ENCODE measurements around the gene EYS.
"Not testable (repeated sequence)": the region's sequence is repeated elsewhere in the genome, so short reads cannot be mapped to it uniquely, and the experiment has no call there.

EYS gene

GRCh38 chr6:63738190-63738589, 1968.8 kb downstream of the EYS start:
- DNase-seq (ENCODE audit: low read depth): not testable (repeated sequence)

DNA sequence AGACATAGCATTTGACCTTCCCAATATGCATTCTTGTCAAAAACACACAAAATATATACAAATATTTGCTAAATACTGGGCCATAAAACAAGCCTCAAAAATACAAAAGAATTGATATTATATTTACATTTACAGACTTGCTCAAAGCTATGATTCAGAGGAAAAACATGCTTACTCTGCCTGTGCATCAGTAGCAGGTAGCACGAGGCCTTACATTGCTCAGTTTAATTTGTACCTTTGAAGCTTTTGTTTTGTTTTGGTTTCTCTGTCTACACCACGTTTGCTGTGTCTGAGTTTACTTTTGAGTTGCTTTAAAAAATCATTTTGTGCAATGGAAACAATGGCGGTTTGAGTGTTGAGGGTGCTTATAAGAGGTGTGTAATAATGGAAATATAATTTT, 1972.1 kb downstream of the EYS start:
- no peak for DNase-seq (ENCODE audit: low read depth)

- DNase-seq (ENCODE audit: low read depth): no peak
Observed at GRCh38 chr6:63732336-63732735, 1974.7 kb downstream of the EYS start.

DNA sequence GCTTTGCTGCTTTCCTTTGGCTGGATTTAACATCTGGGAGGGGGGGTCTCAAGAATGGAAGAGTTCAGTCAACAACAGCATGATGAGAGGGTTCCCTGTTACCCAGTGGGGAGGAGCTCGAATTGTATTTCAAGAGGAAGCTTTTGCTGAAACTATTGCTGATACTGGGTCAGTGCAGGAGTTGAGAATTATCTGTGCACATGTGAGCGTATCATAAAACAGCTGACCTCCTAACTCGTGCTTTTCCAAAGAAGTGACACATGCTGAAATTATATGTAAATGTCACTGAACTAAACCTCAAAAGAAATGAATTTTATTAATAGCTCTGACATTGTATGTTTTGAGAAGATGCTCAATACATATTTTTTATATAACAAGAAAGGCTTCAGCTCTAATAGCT, 1975.1 kb downstream of the EYS start:
- DNase-seq (ENCODE audit: low read depth): no peak

- no peak for DNase-seq (ENCODE audit: low read depth)
Observed at GRCh38 chr6:63730311-63730710, 1976.7 kb downstream of the EYS start.

GRCh38 chr6:63724721-63725120, 1982.3 kb downstream of the EYS start:
- DNase-seq (ENCODE audit: low read depth): no peak

DNA sequence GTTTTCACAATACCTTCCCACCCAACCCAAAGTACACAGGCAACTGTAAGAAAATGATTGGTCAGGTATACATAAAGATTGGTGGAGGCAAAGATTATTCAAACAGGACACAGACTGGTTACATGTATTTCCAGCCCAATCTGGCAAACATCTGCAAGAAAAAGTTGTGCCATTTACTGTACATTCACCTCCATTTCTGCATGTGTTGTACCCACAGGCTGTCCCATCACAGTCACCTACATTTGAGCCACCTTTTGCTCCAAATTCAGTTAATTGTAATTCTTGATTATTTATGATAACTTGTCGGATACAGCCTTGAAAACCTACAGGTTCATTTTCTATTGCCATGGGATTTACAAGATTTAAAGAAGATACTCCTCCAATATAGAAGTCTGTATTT, 1985.8 kb downstream of the EYS start:
- no peak for DNase-seq (ENCODE audit: low read depth)

DNA sequence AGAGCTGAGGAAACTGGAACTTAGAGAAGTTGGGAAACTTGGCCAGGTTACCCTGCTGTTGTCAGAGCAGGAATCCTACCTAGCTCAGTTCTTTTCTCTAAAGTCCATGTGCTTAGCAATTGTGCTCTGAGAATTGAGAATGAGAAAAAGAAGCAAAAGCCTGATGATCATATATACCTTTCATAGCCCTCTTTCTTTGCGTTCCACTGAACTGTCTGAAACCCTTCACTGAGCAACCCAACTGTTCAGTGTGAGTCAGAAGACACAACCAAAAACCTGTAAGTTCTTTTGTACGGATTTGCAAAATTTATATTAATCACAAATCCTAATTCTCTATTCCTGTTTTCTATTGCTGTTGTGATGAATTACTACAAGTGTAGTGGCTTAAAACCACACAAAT, 1990.9 kb downstream of the EYS start:
- DNase-seq (ENCODE audit: low read depth): no peak

- DNase-seq (ENCODE audit: low read depth): no peak
Observed at GRCh38 chr6:63714091-63714490, 1992.9 kb downstream of the EYS start.

DNA sequence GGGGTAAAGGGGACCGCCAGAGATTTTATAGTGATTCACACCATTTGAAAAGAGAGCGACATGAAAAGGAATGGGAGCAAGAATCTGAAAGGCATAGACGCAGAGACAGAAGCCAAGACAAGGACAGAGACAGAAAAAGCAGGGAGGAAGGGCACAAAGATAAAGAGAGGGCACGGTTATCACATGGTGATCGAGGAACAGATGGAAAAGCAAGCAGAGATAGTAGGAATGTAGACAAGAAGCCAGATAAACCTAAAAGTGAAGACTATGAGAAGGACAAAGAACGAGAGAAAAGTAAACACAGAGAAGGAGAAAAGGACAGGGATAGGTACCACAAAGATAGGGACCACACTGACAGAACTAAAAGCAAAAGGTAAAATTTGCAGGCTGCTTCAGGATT, 1993.7 kb downstream of the EYS start:
- no peak for DNase-seq (ENCODE audit: low read depth)

DNA sequence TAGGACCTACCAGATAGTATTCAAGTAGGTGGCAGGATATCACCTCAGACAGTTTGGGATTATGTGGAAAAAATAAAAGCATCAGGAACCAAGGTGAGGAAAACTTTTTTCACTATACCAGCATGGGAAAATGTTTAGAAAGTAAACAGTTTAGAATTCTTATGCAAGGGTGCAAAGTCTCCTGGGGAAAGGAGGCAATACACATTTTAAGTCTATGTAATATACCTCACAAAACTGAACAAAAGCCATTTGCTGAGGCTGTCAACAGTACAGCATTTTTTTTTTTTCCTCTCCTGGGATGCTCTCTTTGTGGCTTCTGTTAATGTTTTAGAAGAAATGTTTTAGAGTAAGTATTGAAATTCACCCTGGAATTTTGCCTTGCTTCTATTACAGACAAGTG, 1997.9 kb downstream of the EYS start:
- no peak for DNase-seq (ENCODE audit: low read depth)

DNA sequence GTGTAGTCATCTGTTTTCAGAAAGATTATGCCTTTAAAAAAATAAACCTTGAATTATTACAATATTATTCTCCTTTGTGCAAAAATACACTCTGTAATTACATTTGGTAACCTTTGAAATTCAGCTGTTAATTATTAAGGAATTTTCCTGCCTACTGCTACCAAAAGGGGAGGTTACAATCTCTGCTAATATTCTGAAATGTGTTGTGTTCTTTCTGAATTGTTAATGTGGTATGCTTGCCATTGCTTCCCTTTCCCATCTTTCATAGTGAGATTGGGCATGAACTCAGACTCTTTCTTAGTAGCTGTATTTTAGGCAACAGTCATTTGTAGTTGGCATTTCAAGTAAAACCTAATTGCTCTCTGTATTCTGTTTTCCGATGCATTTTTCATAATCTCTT, 1998.4 kb downstream of the EYS start:
- no peak for DNase-seq (ENCODE audit: low read depth)

DNA sequence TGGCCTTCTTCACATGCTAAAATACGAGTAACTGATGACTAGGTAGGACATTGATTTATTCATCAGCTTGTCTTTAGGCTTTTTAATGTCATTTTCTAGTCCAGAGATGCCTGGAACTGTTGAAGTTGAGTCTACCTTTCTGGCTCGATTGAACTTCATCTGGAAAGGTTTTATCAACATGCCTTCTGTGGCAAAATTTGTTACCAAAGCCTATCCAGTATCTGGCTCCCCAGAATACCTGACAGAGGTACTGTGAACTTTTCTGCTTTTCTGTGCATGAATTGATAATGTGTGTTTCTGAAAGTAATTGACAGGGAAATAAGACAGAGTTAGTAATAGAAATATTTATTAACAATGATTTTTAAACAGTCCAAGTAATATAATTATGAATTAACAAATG, 2000.4 kb downstream of the EYS start:
- DNase-seq (ENCODE audit: low read depth): no peak

- DNase-seq (ENCODE audit: low read depth): no peak
Observed at GRCh38 chr6:63705707-63706106, 2001.3 kb downstream of the EYS start.

GRCh38 chr6:63690221-63690620, 2016.8 kb downstream of the EYS start:
- no peak for DNase-seq (ENCODE audit: low read depth)

DNA sequence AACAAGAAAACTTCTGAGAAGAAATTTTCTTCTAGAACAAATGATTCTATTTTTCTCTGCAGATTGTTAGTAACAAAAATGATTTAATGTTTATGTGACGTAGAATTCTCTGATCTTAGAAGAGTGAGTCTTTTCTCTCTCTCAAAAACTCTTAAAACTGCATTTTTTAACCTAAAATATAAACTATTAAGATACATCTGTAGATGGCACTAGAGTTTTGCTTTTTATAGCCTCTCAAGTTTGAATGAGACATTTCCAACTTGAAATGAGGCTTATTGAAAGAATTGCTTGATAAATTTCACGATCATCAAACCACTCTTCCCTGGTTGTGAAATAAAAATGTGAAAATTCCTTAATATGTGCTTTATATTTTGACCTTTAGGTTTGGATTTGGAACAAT, 2017.6 kb downstream of the EYS start:
- DNase-seq (ENCODE audit: low read depth): no peak

GRCh38 chr6:63685446-63686379, 2021.3 kb downstream of the EYS start:
- no peak for DNase-seq (ENCODE audit: low read depth)

- no peak for DNase-seq (ENCODE audit: low read depth)
Observed at GRCh38 chr6:63683071-63683603, 2023.9 kb downstream of the EYS start.

DNA sequence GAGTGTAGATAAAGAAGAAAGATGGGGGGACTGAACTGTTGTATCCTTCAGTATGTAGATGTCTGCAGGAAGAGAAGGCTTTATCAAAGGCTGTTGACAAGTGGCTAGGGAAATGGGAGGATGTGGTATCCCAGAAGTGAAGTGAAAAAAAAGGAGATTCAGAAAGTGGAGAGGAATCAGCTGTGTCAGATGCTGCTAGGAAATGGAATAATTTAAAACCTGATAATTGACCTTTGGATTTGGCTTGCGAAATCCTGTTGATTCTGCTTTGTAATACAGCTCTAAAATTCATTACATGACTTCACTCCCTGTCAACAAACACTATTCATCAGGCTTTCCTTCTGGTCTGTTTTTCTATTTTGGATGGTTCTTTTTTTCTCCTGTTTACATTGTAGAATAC, 2029.7 kb downstream of the EYS start:
- DNase-seq (ENCODE audit: low read depth): no peak

GRCh38 chr6:63676412-63677114, 2030.5 kb downstream of the EYS start:
- no peak for DNase-seq (ENCODE audit: low read depth)

- DNase-seq (ENCODE audit: low read depth): no peak
Observed at GRCh38 chr6:63675138-63675537, 2031.9 kb downstream of the EYS start.

- no peak for DNase-seq (ENCODE audit: low read depth)
Observed at GRCh38 chr6:63674635-63675034, 2032.4 kb downstream of the EYS start.

DNA sequence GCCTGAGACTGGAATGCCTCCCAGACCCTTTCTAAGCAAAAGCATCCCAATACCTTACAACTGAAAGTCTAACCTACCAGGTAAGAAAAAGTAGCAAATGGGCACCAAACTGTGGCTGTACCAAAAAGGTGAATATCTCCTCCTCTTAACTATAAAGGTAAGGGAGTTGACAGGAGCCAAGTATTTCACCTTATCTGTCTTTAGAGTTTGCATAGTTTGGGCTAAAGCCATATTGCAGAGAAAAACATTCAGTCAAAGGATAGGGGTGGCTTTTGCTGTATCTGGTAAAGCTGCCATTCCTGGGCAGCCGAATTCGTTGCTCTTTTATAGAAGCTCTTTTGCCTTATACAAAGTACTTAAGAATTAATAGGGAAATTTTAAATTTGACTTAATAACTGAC, 2033.3 kb downstream of the EYS start:
- DNase-seq (ENCODE audit: low read depth): no peak
